Stimulated activated CD8-positive, alpha-beta memory T cell treated with anti-CD3 and anti-CD28 coated beads, Interleukin-12 subunit alpha, Interleukin-12 subunit beta, amount 100 ng/mL, for 4 hours (primary cell): Measurements from ENCODE around the gene TSHZ2.

Experiments
- DNase-seq: peaks from one replicate; pipeline ENCODE4 v3.0.0-alpha.2; 2020; ENCODE audit warnings: low read depth

TSHZ2 gene

DNA sequence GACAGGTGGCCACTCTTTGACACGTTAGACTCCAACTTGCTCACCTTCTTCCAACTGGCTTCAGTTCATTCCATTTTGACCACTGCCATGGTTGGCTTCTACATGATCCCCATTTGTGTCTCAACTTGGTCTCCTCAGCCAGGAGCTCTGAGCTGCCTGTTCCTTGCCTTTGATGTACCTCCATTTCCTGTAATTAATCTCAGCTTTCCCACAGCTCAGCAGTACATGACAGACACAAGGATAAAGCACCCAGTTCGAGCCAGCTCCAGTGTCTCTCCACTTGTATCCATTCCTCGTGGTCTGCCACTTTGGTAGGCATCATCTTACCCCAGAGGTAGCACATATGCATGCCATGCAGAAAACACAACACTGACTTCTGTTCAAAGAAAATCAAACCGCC, 161.0 kb downstream of the TSHZ2 start:
- DNase-seq, result no peak

DNA sequence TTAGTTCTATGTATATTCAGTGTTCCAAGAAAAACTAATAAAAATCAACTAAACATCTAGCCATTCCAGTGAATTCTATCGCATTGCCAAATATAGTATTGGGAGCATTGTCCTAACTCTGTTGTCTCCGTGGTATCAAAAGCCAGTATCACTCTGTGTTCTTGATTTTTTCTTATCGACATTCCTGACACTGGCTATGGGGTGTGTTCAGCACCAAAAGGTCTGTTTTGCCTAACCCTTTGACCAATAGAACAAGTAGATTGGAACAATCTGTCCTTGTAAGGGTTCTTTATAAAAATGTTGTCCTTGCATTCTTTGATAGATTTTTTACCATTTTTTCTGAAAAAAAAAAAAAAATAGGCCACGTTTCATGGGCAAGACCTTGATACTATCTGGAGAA, 161.5 kb downstream of the TSHZ2 start:
- no peak for DNase-seq

DNA sequence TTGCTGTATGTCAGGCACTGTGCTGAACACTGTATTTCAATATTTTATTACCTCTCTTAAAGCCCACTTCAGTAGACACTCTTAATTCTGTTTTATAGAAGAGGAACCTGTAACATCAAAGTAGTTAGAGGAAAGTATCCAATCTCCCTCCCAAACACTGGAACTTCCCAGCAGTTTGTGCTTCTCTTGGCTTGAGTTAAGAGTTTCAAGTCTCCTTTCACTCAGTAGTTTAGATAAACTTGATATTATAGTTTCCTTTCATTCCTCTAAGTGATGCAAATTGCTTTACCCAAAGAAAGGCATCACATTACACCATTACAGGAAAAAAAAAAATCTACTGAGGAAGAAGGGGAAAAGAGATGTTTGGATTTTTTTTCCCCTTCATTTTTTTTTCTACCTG, 164.3 kb downstream of the TSHZ2 start:
- DNase-seq, result no peak

DNA sequence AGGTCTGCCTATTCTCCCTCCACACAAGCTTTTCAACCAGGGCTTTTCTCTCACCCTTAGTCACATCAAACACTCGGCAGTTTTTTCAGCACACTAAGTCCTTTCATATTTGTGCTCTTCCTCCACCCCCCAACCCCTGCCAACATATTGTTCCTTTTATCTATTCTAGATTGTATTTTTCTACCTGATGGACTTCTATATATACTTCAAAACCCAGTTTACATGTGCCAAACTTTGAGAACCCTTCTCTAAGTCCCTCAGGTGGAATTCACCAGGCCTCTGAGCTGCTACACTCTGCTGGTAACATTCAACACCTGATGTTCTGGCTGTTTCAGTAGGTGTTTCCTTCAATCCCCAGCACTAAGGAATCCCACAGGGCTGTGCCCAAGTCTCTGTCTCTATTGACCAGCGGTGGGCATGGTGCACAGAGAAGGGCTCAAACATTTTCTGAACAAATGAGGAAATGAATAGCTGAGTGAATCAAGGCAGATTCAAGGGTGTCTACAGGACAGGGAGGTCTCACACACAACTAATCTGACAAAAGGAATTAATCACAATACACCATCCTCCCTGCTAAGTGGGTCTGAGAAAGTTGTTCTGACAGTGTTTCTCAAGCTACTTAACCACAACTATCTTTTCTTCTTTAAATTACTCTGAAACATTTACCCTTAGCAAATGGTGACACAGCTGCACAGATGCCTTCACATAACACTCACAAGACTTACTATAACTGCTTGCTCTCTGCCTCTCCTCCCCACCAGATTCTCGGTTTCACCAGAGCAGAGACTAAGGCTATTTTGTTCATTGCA, 166.5 kb downstream of the TSHZ2 start:
- no peak for DNase-seq

DNA sequence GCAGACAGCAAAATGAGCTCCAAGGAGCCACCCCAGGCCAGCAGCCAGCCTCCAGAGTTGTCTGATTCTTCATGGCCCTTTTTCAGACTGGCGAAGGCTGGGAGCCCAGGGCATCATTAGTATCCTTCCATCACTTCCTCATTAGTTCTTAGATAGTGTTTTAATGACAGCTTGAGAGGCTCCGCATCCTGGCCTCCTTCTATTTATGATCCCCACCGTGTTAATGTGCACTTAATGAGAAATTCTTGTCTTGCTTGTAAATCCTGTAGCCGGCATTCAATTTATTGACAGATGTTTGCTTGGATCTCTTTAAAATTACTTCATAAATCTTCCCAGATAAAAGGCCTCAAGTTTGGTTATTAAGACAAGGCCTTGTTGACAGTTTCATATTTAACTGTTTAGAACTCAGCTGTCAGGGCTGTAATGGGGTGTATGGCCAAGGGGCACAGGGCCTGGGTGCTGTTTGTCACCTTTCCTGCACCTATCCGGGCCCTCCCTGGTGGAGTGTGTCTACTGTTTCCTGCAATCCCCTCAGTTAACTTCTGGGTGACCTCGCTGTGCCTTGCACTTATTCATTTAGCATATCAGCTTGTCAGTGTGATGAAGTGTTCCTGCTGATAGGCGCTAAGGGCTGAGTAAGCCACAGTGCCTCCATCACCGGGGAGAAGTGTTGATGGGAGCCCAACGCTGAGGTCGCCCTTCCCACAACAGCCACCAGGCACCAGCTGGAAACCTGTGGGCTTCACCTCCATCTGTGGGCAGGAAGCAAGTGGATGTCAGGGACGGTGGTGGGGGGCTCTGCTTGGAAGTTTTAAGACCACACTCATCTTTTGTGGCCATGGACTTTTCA, 169.3 kb downstream of the TSHZ2 start:
- no peak for DNase-seq

DNA sequence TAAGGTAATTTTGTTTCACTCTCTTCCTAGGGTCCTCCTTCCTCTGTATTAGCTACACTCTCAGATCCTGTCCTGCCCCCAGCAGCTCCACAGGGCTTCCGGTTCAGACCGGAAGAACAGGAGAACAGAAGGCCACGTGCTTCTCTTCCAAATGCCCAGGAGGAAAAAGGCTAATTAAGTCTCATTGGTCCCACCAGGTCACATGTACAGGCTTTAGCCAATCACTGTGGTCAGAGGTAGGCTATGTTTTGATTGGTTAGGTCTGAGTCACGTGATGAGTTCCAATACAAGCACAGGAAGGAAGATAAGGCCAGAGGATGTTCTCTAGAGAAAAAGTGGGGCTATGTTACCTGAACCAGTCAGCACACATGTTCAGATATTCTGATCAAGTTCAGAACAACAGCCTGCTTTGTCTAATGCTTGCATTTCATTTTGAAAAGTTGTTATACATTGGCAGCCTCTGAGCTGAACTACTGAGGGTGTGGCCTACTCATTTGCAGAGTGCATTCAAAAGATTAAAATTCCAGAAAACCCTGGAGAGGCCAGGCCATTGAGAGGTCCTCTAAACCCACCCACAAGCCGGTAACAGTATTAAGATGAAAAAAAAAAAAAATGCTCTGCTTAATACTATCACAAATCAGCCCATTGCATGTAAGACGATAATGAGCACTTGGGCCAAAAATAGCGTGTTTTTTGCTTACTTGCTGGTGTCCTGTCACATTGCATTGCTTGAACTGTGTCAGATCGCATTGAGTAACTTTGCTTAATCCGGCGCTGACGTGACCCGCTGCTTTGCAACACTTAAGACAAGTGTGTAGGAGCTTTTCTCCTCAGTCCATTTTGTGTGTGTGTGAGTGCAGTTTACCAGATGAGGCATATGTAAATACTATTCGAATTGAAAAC, 170.3 kb downstream of the TSHZ2 start:
- no peak for DNase-seq

DNA sequence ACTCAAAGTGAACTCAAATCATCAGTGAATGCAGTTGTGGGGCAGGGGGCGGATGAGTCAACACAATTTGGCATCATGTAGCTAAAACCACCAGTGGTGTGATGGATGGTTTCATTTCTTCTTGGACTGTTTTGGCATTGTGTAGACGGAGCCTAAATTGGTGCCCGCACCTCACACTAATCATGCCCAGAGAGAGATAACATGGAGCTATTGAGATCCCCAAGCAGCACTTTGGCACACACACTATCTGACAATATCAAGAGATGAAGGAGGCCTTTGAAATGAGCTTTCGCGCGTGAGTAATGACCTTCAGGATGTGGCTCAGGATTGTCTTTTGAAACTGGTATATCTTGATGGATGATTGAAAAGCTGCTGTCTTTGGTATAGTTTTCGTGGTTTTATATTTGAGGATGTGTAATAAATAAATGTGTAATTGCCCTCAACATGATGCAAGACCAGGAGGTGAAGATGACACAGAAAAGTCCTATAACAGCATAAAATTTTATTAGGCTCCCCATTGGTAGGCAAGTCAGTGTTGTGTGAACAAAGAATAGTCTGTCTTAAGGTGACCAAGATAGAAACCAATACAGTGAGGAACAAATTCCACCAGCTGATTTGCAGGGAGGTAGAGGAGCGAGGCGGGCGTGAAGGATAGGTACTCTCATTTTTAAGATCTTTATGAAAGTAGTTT, 174.2 kb downstream of the TSHZ2 start:
- DNase-seq, result no peak

DNA sequence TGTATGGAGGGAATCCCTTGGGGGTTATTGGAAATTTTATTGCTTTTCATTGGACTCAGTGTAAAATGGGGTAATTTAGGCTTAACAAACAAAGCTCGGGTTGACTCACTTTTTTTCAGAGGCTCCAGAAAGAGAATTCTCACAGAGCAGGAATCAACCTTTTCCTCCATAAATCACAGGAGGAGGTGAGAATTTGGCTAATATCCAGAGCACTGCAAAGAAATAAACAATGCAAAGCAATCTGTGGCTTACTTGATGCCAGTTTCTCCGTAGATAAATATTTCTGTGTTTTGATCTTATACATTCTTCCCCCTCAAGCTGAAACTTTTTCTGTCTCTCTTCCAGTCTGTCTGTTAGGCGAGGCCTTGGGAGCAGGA, 176.6 kb downstream of the TSHZ2 start:
- no peak for DNase-seq

DNA sequence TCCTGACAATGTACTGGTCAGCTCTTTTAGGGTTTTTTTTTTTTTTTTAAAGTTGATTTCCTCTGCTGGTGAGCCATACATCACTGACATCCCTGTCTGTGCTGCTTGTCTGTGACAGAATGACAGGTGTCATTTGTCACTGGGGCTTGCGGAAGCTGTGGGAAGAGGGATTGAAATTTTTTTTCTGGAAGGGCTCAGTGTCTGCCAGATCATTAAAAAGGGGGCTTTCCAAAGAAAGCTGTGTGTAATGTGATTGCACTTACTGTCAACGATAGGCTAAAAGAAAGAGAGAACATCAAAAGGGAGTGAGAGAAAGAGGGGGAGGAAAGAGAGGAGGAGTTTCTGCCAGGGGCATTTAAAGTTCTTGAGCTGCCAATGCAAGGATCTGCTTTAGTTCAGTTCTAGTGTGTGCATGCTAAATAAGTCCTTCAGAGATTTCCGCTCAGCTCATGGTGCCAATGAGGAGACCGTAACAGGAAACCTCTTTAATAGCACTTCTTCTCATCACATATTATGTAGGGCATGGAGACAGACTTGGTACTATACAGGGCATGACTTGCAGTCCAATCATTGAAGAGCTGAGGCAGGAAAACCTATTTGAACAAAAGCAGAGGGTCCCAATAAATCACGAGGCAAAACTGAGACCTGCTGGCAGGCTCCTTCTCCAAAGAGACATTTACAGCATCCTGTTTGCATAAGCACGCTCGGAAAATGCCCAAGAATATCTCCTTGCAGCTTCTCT, 177.2 kb downstream of the TSHZ2 start:
- DNase-seq, result no peak

DNA sequence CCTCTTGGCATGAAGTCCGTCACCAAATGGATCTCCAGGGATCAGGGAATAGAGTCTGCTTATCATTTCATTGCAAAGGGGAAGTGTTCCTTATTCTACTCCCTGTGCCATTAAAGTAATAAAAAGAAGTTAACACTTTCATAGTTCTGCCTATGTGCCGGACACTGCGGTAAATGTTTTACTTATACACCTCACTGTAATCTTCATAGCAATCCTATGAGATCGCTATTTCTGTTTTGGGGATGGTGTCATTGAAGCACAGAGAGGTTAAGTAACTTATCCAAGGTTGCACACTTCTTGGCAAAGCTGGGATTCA, 177.7 kb downstream of the TSHZ2 start:
- no peak for DNase-seq

DNA sequence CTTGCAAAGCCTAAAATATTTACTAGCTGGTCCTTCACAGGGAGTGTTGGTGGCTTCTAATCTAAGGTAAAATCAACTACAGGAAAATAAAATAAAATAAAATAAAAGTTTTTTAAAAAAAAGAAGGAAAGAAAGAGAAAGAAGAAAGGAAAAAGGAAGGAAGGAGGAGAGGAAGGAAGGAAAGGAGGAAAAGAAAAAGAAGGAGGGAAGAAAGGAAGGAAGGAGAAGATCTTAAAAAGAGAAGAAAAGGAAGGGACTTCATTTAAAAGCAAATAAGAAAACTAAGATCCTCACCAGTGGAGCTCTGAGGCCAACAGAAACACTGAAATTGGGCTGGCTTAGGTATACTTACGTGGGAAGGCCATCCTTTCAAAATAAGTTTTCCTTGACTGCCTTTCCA, 178.4 kb downstream of the TSHZ2 start:
- DNase-seq, result no peak

DNA sequence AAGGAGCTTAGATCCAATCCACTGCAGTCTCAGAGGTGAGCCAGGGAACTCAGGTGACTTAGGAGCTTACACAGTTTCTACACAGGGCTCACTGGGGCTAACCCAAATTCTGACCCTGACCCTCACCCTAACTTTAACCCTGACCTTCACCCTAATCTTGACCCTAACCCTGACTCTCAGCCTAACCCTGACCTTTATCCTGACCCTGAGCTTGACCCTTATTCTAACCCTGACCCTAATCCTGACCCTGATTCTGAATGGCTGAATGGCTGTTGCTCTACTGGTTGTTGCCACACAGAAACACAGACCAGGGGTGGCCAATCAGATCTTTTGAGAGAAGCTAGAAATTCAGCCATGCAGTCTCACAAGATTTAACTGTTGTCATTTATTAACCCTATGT, 180.1 kb downstream of the TSHZ2 start:
- no peak for DNase-seq

DNA sequence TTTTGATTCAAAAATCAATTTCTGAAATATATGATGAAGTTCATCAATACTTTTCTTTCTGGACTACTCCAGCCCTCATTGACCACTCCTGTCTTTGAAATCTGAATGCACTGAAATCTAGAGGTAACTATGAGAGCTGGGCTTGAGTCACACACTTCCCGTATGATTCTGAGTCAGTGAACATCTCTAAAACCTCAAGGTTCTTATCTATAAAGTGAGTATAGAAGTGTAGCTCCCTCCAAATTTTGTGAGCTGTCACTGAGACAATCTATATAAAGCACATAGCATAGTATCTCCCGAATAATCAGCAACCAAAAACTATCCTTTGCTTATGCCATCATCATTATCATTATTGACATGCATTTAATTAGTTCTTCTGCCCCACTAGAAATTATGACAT, 182.4 kb downstream of the TSHZ2 start:
- no peak for DNase-seq

DNA sequence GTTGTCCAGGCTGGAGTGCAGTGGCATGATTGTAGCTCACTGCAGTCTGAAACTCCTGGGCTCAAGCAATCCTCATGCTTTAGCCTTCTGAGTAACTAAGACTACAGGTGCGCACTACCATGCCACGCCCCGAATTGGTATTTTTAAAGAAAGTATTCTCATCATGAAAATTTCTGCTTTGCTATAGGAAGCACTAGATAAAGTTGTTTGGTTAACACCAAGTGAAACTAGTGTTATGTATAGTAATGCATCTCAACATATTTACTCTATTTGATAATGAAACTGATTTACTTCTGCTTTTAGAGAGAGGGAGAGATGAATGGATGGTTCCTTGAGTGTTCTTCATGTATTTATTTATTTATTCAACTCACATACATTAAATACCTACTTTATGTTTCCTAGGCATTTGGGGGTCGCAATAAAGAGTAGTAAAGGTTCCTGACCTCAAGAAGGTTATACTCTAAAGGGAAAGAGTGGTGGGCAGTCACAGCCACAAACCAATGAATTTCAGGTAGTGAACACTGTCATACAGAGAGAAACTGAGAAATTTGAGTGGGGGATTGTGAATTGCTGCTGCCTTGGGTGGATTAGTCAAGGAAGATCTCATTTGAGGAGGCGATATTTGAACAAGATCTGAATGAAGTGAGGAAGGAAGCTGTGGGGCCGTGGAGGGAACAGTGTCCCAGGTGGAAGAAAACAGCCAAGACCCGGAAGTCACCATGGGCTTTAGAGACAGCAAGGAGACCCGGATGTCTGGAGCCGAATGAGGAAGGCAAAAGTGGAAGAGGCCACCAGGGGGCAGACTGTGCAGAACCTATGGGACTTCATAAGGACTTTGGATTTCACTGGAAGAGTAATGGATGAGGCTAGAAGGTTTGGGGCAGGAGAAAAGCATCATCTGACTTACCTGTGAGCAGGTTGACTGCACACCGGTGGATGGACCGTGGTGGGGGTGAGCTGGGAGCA, 185.6 kb downstream of the TSHZ2 start:
- DNase-seq, result peak; percentile 13

DNA sequence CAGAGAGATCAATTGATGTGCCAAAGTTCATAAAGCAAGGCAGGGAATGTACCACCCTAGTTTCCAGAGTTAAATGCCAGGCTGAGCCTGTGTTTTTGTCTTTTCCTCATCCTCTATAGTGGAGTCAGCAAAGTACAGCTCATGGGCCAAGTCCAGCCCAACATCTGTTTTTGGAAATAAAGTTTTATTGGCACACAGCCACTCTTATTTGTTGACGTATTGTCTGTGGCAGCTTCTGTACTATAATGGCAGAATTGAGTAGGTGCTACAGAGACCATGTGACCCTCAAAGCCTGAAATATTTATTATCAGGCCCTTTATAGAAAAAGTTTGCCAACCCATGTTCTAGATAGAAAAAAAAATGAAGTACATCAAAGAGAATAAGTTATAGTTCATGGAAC, 187.0 kb downstream of the TSHZ2 start:
- no peak for DNase-seq

DNA sequence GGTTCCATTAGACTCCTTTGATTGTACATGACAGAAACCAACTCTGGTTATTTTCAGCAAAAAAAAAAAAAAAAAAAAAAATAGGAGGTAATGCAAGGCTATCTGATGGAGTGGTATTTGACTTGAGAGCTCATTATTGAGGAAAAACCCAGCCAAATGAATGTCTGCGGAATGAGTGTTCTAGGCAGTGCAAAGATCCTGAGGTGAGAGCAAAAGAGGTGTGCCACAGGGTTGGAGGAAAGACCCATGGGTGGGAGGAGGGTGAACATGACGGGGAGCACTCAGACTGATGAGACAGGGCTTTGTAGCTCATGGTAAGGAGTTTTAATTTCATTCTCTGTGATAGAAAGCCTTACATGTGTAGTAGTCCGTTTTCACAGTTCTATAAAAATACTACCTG, 188.9 kb downstream of the TSHZ2 start:
- DNase-seq, result no peak

DNA sequence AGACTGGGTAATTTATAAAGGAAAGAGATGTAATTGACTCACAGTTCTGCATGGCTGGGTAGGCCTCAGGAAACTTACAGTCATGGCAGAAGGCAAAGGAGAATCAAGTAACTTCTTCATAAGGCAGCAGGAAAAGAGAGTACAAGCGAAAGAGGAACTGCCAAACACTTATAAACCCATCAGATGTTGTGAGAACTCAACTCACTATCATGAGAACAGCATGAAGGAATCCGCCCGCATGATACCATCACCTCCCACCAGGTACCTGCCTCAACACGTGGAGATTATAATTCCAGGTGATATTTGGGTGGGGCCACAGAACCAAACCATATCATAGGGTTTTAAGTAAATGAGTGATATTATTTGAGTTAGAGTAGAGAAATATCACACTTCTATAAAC, 189.3 kb downstream of the TSHZ2 start:
- no peak for DNase-seq

DNA sequence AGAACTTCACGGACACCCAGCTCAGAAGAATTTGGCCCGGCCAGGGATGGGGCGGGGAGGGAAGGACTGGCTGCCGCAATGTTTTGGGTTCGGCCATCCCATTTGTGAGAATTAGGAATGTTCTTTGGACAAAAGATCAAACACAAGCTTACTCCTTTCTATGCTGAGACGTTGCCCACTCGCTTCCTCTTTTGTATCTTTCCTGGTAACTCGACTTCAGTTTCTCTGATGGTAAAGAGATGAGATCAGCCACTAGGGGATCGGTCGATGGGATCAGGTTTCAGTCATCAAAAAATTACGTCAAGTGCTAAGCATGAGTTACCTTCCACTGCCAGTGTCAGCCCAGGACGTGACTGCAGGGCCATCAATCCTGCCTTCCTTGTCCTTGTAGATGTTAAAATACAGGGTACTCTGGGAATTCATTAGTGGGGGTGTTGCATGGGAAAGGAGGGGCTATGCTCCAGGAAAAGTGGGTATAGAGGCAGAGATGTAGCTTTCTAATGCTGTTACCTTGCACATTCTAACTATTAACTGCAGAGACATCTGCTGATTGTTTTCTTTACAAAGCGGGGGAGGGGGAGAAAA, 190.2 kb downstream of the TSHZ2 start:
- no peak for DNase-seq

DNA sequence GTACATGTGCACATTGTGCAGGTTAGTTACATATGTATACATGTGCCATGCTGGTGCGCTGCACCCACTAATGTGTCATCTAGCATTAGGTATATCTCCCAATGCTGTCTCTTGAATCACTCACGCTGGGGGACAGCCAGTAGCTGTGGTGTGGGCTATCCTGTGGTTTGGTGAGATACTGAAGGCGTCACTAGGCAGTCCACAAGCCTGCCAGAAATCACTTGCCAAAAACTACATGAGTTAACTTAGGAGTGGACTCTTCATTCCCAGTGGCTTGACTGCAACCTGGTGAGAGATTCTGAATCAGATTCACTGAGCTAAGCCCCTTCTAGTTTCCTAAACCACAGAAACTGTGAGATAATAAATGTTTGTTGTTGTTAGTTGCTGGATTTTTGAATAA, 191.3 kb downstream of the TSHZ2 start:
- no peak for DNase-seq

DNA sequence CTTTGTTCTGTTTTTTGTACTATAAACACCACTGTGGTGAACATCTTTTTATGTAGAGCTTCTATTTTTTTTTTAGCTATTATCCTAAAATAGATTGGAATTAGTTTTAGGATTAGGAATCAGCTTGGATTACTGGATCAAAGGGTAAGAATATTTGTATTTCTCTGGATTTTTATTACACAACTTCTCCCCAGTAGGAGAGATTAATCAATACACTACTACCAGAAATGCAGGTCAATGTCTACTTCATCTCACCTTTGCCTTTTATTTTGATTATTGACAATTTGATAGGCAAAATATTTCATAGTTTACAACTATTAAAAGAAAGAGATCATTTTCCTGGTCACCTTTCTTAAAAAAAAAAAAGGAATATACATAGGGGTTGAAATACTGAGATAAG, 191.9 kb downstream of the TSHZ2 start:
- DNase-seq, result no peak
